Ishikawa (cell line): ENCODE results near the gene CLDND1.

Experiments
- CEBPB ChIP-seq: IDR thresholded peaks from 2 replicates; pipeline ENCODE4 v1.6.1; 2012
- CREB1 ChIP-seq: IDR thresholded peaks from 2 replicates; pipeline ENCODE4 v1.6.1; 2012; ENCODE audit warnings: low read depth
- EGR1 ChIP-seq: IDR thresholded peaks from 2 replicates; pipeline ENCODE4 v1.6.1; 2012
- EP300 ChIP-seq: IDR thresholded peaks from 2 replicates; pipeline ENCODE4 v1.6.1; 2012; ENCODE audit warnings: borderline replicate concordance
- FOXM1 ChIP-seq: IDR thresholded peaks from 2 replicates; pipeline ENCODE4 v1.6.1; 2012; ENCODE audit warnings: low read depth, borderline replicate concordance
- MAX ChIP-seq: IDR thresholded peaks from 2 replicates; pipeline ENCODE4 v1.6.1; 2012
- NFIC ChIP-seq: IDR thresholded peaks from 2 replicates; pipeline ENCODE4 v1.6.1; 2012
- RAD21 ChIP-seq: IDR thresholded peaks from 2 replicates; pipeline ENCODE4 v1.6.1; 2012; ENCODE audit warnings: low read depth
- REST ChIP-seq: IDR thresholded peaks from 2 replicates; pipeline ENCODE4 v1.6.1; 2012; ENCODE audit warnings: low read depth, mild to moderate bottlenecking
- TAF1 ChIP-seq: IDR thresholded peaks from 2 replicates; pipeline ENCODE4 v1.6.1; 2012; ENCODE audit warnings: low read depth, mild to moderate bottlenecking
- TCF12 ChIP-seq: IDR thresholded peaks from 2 replicates; pipeline ENCODE4 v1.6.1; 2012; ENCODE audit warnings: low read depth
- TEAD4 ChIP-seq: IDR thresholded peaks from 2 replicates; pipeline ENCODE4 v1.6.1; 2012
- USF1 ChIP-seq: IDR thresholded peaks from 2 replicates; pipeline ENCODE4 v1.6.1; 2012
- YY1 ChIP-seq: IDR thresholded peaks from 2 replicates; pipeline ENCODE4 v1.6.1; 2012; ENCODE audit warnings: low read depth
- ZBTB7A ChIP-seq: IDR thresholded peaks from 2 replicates; pipeline ENCODE4 v1.6.1; 2012; ENCODE audit warnings: low read depth

The CLDND1 gene

GRCh38 chr3:98521897-98522543, 682 bp downstream of the CLDND1 start:
- TF ChIP-seq TEAD4 = no peak
- peak; percentile 59; the same call in 1 of the 2 replicates for TF ChIP-seq YY1

- TF ChIP-seq NFIC (no peak), ZBTB7A (no peak), REST (no peak), EP300 (no peak), CEBPB (no peak), USF1 (no peak), EGR1 (no peak), RAD21 (no peak), FOXM1 (no peak), YY1 (no peak), TAF1 (no peak), TEAD4 (no peak), MAX (no peak), CREB1 (no peak), TCF12 (no peak)
Measured at GRCh38 chr3:98519351-98519750, 3.4 kb downstream of the CLDND1 start.

GRCh38 chr3:98518816-98519215, 3.9 kb downstream of the CLDND1 start:
- no peak for TF ChIP-seq NFIC
- TF ChIP-seq CEBPB = no peak
- TF ChIP-seq MAX = no peak
- no peak for TF ChIP-seq YY1
- no peak for TF ChIP-seq RAD21
- no peak for TF ChIP-seq USF1
- TF ChIP-seq TCF12 = no peak
- no peak for TF ChIP-seq CREB1
- TF ChIP-seq EGR1 = no peak
- TF ChIP-seq FOXM1 = no peak
- no peak for TF ChIP-seq REST
- no peak for TF ChIP-seq TAF1
- no peak for TF ChIP-seq TEAD4
- no peak for TF ChIP-seq ZBTB7A
- no peak for TF ChIP-seq EP300

GRCh38 chr3:98514948-98515347, 7.8 kb downstream of the CLDND1 start:
- no peak for TF ChIP-seq CREB1
- no peak for TF ChIP-seq EP300
- TF ChIP-seq TEAD4 = no peak
- TF ChIP-seq REST = no peak
- no peak for TF ChIP-seq FOXM1
- TF ChIP-seq TCF12 = no peak
- TF ChIP-seq USF1 = no peak
